GM23338 (cell line): ENCODE data around the gene BBLN. TPM values are rescaled to one million over a fixed set of nuclear protein-coding genes. Genes with fewer than 3 reads are reported as not detected.

Experiments used
- CREB1 ChIP-seq: fragments of 250-450 bp; sonication (Bioruptor Pico); IDR thresholded peaks from 2 replicates; pipeline ENCODE4 v1.5.0; 2020; ENCODE audit warnings: low read depth, mild to moderate bottlenecking, moderate library complexity
- EZH2 ChIP-seq: fragments of 200-600 bp; sonication (generic); IDR thresholded peaks from one replicate; pipeline ENCODE4 v1.8.0; 2017; ENCODE audit warnings: antibody characterized with exemption, mild to moderate bottlenecking, low read depth; ENCODE audit not compliant: unreplicated experiment
- EZH2phosphoT487 ChIP-seq: fragments of 200-600 bp; sonication (generic); IDR thresholded peaks from one replicate; pipeline ENCODE4 v1.8.1; 2018; ENCODE audit warnings: antibody characterized with exemption; ENCODE audit not compliant: unreplicated experiment
- JUNB ChIP-seq: IDR thresholded peaks from one replicate; pipeline ENCODE4 v1.6.1; 2016; ENCODE audit warnings: antibody characterized with exemption; ENCODE audit not compliant: unreplicated experiment
- NANOG ChIP-seq: IDR thresholded peaks from 2 replicates; pipeline ENCODE4 v1.6.1; 2016; ENCODE audit warnings: antibody characterized with exemption, borderline replicate concordance
- POLR2AphosphoS5 ChIP-seq: IDR thresholded peaks from 2 replicates; pipeline ENCODE4 v1.6.1; 2016; ENCODE audit warnings: antibody characterized with exemption, low read depth
- STAT1 ChIP-seq: IDR thresholded peaks from one replicate; pipeline ENCODE4 v1.6.1; 2016; ENCODE audit warnings: antibody characterized with exemption; ENCODE audit not compliant: unreplicated experiment
- ZNF114 ChIP-seq: fragments of 250-450 bp; sonication (Bioruptor Pico); IDR thresholded peaks from 2 replicates; pipeline ENCODE4 v1.5.0; 2020; ENCODE audit warnings: mild to moderate bottlenecking, moderate library complexity
- ZNF331 ChIP-seq: fragments of 250-450 bp; sonication (Bioruptor Pico); IDR thresholded peaks from 2 replicates; pipeline ENCODE4 v1.5.0; 2020; ENCODE audit warnings: low read depth, mild to moderate bottlenecking, moderate library complexity
- polyA plus RNA-seq: library from polyadenylated mRNA; unstranded; fragments of >200 nt; fragmentation: Nextera tagmentation; extraction: Ambion mirVana; gene quantifications from 2 replicates; pipeline ENCODE4 v1.2.1, GENCODE V29; 2016
- total RNA-seq: library from RNA; depleted of rRNA; stranded (reverse); fragments of >200 nt; shearing (Covaris generic); gene quantifications from 2 replicates; pipeline ENCODE4 v1.2.3, GENCODE V29; 2014
- TF ChIP-seq, protein P1 (sequence below): fragments of 250-450 bp; sonication (Bioruptor Pico); IDR thresholded peaks from 2 replicates; pipeline ENCODE4 v1.5.0; 2020; ENCODE audit warnings: mild to moderate bottlenecking, moderate library complexity
- TF ChIP-seq, protein P2 (sequence below): IDR thresholded peaks from one replicate; pipeline ENCODE4 v1.6.1; 2018; ENCODE audit warnings: antibody characterized with exemption; ENCODE audit not compliant: unreplicated experiment
- TF ChIP-seq, protein P3 (sequence below), 2 experiments: fragments of 200-600 bp in 1 of 2; sonication (generic) in 1 of 2; conservative IDR thresholded peaks; 2 replicates each; pipeline versions ENCODE4 v1.5.1 to v1.6.1; 2016 to 2017; ENCODE audit warnings: antibody characterized with exemption in 2 of 2, low read depth in 2 of 2, mild to moderate bottlenecking in 2 of 2, moderate library complexity in 1 of 2

The BBLN gene
- total and polyA plus RNA-seq, 2 experiments from 2014 or later = 171 to 246 TPM

DNA sequence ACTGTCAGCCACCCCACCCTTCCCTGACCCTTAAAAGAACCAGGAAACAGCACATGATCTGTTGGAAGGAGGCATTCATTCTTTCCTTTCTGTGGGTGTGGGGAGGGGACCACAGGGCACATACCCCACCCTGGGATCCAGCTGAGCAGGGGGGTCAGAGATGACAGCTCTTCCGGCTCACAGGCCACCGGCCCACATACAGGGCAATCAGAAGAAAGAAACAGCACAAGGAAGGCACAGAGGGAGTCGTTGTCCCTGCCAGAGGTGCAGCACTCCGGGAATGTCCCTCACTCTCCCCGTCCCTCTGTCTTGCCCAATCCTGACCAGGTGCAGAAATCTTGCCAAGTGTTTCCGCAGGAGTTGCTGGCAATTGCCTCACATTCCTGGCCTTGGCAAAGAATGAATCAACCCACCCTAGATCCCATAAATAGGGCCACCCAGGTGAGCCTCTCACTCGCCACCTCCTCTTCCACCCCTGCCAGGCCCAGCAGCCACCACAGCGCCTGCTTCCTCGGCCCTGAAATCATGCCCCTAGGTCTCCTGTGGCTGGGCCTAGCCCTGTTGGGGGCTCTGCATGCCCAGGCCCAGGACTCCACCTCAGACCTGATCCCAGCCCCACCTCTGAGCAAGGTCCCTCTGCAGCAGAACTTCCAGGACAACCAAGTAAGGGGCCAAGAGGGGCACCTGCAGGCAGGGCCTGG, 10.9 kb upstream of the BBLN start, which contains the start of gene LCN2 (continued):
- TF ChIP-seq, protein P1, sequence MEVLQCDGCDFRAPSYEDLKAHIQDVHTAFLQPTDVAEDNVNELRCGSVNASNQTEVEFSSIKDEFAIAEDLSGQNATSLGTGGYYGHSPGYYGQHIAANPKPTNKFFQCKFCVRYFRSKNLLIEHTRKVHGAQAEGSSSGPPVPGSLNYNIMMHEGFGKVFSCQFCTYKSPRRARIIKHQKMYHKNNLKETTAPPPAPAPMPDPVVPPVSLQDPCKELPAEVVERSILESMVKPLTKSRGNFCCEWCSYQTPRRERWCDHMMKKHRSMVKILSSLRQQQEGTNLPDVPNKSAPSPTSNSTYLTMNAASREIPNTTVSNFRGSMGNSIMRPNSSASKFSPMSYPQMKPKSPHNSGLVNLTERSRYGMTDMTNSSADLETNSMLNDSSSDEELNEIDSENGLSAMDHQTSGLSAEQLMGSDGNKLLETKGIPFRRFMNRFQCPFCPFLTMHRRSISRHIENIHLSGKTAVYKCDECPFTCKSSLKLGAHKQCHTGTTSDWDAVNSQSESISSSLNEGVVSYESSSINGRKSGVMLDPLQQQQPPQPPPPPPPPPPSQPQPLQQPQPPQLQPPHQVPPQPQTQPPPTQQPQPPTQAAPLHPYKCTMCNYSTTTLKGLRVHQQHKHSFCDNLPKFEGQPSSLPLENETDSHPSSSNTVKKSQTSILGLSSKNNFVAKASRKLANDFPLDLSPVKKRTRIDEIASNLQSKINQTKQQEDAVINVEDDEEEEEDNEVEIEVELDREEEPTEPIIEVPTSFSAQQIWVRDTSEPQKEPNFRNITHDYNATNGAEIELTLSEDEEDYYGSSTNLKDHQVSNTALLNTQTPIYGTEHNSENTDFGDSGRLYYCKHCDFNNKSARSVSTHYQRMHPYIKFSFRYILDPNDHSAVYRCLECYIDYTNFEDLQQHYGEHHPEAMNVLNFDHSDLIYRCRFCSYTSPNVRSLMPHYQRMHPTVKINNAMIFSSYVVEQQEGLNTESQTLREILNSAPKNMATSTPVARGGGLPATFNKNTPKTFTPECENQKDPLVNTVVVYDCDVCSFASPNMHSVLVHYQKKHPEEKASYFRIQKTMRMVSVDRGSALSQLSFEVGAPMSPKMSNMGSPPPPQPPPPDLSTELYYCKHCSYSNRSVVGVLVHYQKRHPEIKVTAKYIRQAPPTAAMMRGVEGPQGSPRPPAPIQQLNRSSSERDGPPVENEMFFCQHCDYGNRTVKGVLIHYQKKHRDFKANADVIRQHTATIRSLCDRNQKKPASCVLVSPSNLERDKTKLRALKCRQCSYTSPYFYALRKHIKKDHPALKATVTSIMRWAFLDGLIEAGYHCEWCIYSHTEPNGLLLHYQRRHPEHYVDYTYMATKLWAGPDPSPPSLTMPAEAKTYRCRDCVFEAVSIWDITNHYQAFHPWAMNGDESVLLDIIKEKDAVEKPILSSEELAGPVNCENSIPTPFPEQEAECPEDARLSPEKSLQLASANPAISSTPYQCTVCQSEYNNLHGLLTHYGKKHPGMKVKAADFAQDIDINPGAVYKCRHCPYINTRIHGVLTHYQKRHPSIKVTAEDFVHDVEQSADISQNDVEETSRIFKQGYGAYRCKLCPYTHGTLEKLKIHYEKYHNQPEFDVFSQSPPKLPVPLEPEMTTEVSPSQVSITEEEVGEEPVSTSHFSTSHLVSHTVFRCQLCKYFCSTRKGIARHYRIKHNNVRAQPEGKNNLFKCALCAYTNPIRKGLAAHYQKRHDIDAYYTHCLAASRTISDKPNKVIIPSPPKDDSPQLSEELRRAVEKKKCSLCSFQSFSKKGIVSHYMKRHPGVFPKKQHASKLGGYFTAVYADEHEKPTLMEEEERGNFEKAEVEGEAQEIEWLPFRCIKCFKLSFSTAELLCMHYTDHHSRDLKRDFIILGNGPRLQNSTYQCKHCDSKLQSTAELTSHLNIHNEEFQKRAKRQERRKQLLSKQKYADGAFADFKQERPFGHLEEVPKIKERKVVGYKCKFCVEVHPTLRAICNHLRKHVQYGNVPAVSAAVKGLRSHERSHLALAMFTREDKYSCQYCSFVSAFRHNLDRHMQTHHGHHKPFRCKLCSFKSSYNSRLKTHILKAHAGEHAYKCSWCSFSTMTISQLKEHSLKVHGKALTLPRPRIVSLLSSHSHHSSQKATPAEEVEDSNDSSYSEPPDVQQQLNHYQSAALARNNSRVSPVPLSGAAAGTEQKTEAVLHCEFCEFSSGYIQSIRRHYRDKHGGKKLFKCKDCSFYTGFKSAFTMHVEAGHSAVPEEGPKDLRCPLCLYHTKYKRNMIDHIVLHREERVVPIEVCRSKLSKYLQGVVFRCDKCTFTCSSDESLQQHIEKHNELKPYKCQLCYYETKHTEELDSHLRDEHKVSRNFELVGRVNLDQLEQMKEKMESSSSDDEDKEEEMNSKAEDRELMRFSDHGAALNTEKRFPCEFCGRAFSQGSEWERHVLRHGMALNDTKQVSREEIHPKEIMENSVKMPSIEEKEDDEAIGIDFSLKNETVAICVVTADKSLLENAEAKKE (CRISPR knock-in tag) = no peak
- TF ChIP-seq STAT1 (no peak), ZNF331 (CRISPR knock-in tag) (no peak), JUNB (no peak), NANOG (no peak), CREB1 (CRISPR knock-in tag) (no peak), ZNF114 (CRISPR knock-in tag) (no peak), EZH2phosphoT487 (no peak), EZH2 (no peak), POLR2AphosphoS5 (no peak)
- TF ChIP-seq, protein P2, sequence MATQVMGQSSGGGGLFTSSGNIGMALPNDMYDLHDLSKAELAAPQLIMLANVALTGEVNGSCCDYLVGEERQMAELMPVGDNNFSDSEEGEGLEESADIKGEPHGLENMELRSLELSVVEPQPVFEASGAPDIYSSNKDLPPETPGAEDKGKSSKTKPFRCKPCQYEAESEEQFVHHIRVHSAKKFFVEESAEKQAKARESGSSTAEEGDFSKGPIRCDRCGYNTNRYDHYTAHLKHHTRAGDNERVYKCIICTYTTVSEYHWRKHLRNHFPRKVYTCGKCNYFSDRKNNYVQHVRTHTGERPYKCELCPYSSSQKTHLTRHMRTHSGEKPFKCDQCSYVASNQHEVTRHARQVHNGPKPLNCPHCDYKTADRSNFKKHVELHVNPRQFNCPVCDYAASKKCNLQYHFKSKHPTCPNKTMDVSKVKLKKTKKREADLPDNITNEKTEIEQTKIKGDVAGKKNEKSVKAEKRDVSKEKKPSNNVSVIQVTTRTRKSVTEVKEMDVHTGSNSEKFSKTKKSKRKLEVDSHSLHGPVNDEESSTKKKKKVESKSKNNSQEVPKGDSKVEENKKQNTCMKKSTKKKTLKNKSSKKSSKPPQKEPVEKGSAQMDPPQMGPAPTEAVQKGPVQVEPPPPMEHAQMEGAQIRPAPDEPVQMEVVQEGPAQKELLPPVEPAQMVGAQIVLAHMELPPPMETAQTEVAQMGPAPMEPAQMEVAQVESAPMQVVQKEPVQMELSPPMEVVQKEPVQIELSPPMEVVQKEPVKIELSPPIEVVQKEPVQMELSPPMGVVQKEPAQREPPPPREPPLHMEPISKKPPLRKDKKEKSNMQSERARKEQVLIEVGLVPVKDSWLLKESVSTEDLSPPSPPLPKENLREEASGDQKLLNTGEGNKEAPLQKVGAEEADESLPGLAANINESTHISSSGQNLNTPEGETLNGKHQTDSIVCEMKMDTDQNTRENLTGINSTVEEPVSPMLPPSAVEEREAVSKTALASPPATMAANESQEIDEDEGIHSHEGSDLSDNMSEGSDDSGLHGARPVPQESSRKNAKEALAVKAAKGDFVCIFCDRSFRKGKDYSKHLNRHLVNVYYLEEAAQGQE = no peak
- TF ChIP-seq, protein P3, sequence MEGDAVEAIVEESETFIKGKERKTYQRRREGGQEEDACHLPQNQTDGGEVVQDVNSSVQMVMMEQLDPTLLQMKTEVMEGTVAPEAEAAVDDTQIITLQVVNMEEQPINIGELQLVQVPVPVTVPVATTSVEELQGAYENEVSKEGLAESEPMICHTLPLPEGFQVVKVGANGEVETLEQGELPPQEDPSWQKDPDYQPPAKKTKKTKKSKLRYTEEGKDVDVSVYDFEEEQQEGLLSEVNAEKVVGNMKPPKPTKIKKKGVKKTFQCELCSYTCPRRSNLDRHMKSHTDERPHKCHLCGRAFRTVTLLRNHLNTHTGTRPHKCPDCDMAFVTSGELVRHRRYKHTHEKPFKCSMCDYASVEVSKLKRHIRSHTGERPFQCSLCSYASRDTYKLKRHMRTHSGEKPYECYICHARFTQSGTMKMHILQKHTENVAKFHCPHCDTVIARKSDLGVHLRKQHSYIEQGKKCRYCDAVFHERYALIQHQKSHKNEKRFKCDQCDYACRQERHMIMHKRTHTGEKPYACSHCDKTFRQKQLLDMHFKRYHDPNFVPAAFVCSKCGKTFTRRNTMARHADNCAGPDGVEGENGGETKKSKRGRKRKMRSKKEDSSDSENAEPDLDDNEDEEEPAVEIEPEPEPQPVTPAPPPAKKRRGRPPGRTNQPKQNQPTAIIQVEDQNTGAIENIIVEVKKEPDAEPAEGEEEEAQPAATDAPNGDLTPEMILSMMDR (conservative IDR thresholded peaks at IDR 0.05; ENCODE audit: low read depth in 2 of 2) = no peak
